Measurements from ENCODE around the gene C9orf43. TPM values are rescaled to one million over a fixed set of nuclear protein-coding genes. Genes with fewer than 3 reads are reported as not detected.

C9orf43 gene
- total and polyA plus RNA-seq, 10 donors: 0.27 to 0.92 (median 0.47) TPM; not detected in 2

GRCh38 chr9:113409883-113410206, 702 bp upstream of the C9orf43 start:
- Histone ChIP-seq H3K36me3 (peaks cover 0 to 27% (median 19%) of the 10 kb centered on the region in 6 donors), H3K9me3 (no peaks in the 10 kb centered on the region), H3K27me3 (replicated peaks in 1 of 7) (no peaks in the 10 kb centered on the region), H3K4me1 (peaks cover 11 to 49% (median 40%) of the 10 kb centered on the region in 6 donors), H3K27ac (peak overlapping the region; percentile 95 to 97 (median 96)), H3K4me3 (peak overlapping the region; percentile 65 to 95 (median 83))
- intact Hi-C loops (cut with DNase I; ENCODE audit: low total_unique reads): loop anchor here (5.0 kb wide), 1 partner anchor 138 kb away; no protein-coding TSS in a partner anchor
- 0 to 1% (median 0%) methylated on average over 8 to 20 of the region's 20 CpGs for WGBS, 5 donors
- TF ChIP-seq, protein P1, sequence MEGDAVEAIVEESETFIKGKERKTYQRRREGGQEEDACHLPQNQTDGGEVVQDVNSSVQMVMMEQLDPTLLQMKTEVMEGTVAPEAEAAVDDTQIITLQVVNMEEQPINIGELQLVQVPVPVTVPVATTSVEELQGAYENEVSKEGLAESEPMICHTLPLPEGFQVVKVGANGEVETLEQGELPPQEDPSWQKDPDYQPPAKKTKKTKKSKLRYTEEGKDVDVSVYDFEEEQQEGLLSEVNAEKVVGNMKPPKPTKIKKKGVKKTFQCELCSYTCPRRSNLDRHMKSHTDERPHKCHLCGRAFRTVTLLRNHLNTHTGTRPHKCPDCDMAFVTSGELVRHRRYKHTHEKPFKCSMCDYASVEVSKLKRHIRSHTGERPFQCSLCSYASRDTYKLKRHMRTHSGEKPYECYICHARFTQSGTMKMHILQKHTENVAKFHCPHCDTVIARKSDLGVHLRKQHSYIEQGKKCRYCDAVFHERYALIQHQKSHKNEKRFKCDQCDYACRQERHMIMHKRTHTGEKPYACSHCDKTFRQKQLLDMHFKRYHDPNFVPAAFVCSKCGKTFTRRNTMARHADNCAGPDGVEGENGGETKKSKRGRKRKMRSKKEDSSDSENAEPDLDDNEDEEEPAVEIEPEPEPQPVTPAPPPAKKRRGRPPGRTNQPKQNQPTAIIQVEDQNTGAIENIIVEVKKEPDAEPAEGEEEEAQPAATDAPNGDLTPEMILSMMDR (IDR thresholded peaks at IDR 0.05 in 8 of 11, conservative IDR thresholded peaks at IDR 0.05 in 3 of 11): no peak
- TF ChIP-seq POLR2AphosphoS5 (IDR thresholded peaks at IDR 0.05) (no peak), POLR2A (IDR thresholded peaks at IDR 0.05) (no peak)
- no peak for DNase-seq

- intact Hi-C loops (cut with DNase I; ENCODE audit: low total_unique reads): no loop called here
- H3K27ac ChIP-seq: peak overlapping the region; percentile 14 to 78 (median 70)
- WGBS, 5 donors: 32 to 48% (median 37%) methylated on average over 3 of the region's 3 CpGs
These were observed 5.7 kb downstream of the C9orf43 start for GRCh38 chr9:113416149-113416721.

GRCh38 chr9:113417370-113417769, 6.8 kb downstream of the C9orf43 start:
- Histone ChIP-seq H3K27ac (no peak overlapping the region), H3K27me3 (replicated peaks in 1 of 7) (no peaks in the 10 kb centered on the region), H3K9me3 (no peaks in the 10 kb centered on the region), H3K4me3 (no peak overlapping the region), H3K36me3 (no peaks in the 10 kb centered on the region), H3K4me1 (peaks cover 3 to 16% (median 10%) of the 10 kb centered on the region in 6 donors)
- intact Hi-C loops (cut with DNase I; ENCODE audit: low total_unique reads): no loop called here
- TF ChIP-seq, protein P1 (IDR thresholded peaks at IDR 0.05 in 8 of 11, conservative IDR thresholded peaks at IDR 0.05 in 3 of 11): no peak
- no peak for TF ChIP-seq POLR2AphosphoS5 (IDR thresholded peaks at IDR 0.05)
- no peak for TF ChIP-seq POLR2A (IDR thresholded peaks at IDR 0.05)
- DNase-seq: no peak
- 75 to 88% (median 83%) methylated on average over 4 of the region's 4 CpGs for WGBS, 5 donors

More at GRCh38 chr9:113416149-113416721, 5.7 kb downstream of the C9orf43 start:
- no peaks in the 10 kb centered on the region for H3K9me3 ChIP-seq
- no peaks in the 10 kb centered on the region for H3K36me3 ChIP-seq
- no peak for DNase-seq
- no peak overlapping the region for H3K4me3 ChIP-seq
- no peak for TF ChIP-seq POLR2A (IDR thresholded peaks at IDR 0.05)
- TF ChIP-seq, protein P1 (IDR thresholded peaks at IDR 0.05 in 8 of 11, conservative IDR thresholded peaks at IDR 0.05 in 3 of 11): no peak
- peak in 1 of 3 donors; percentile 26 for TF ChIP-seq POLR2AphosphoS5 (IDR thresholded peaks at IDR 0.05)
- no peaks in the 10 kb centered on the region for H3K27me3 ChIP-seq (replicated peaks in 1 of 7)
- peaks cover 3 to 24% (median 15%) of the 10 kb centered on the region in 6 donors for H3K4me1 ChIP-seq

GRCh38 chr9:113421726-113422125, 11.2 kb downstream of the C9orf43 start:
- H3K4me1 ChIP-seq: peaks cover 0 to 4% (median under 1%) of the 10 kb centered on the region in 6 donors
- H3K9me3 ChIP-seq: no peaks in the 10 kb centered on the region
- intact Hi-C loops (cut with DNase I; ENCODE audit: low total_unique reads): no loop called here
- no peak overlapping the region for H3K4me3 ChIP-seq
- H3K36me3 ChIP-seq: no peaks in the 10 kb centered on the region
- no peak overlapping the region for H3K27ac ChIP-seq
- no peaks in the 10 kb centered on the region for H3K27me3 ChIP-seq (replicated peaks in 1 of 7)
- TF ChIP-seq POLR2AphosphoS5 (IDR thresholded peaks at IDR 0.05): no peak
- no peak for TF ChIP-seq POLR2A (IDR thresholded peaks at IDR 0.05)
- TF ChIP-seq, protein P1 (IDR thresholded peaks at IDR 0.05 in 8 of 11, conservative IDR thresholded peaks at IDR 0.05 in 3 of 11): no peak
- DNase-seq: no peak
- 64 to 79% (median 69%) methylated on average over 3 of the region's 3 CpGs for WGBS, 5 donors

All from spleen (tissue), 11 donors.